Transverse colon (tissue), 4 donors: ENCODE results near the gene ADGRL4. TPM values are rescaled to one million over a fixed set of nuclear protein-coding genes. Genes with fewer than 3 reads are reported as not detected.
"Not testable (repeated sequence)": the region's sequence is repeated elsewhere in the genome, so short reads cannot be mapped to it uniquely, and the experiment has no call there.

Experiments used
- DNase-seq: peaks from one replicate; pipeline ENCODE4 v3.0.0-alpha.2; 2019
- H3K27ac ChIP-seq, 4 donors: fragments of 200-600 bp; sonication (generic); 2 replicates each; pipeline ENCODE4 v1.5.1; 2016 to 2018; ENCODE audit warnings: inconsistent platforms in 4 of 4
- H3K27me3 ChIP-seq: fragments of 200-600 bp; sonication (generic); 2 replicates; pipeline ENCODE4 v1.5.1; 2017; ENCODE audit warnings: inconsistent platforms
- H3K36me3 ChIP-seq, 4 donors: fragments of 200-600 bp; sonication (generic); 2 replicates each; pipeline ENCODE4 v1.5.1; 2017 to 2019; ENCODE audit warnings: inconsistent platforms in 4 of 4
- H3K4me1 ChIP-seq, 4 donors: fragments of 200-600 bp; sonication (generic); 2 replicates each; pipeline ENCODE4 v1.5.1; 2017 to 2020; ENCODE audit warnings: inconsistent platforms in 4 of 4
- H3K4me3 ChIP-seq, 4 donors: fragments of 200-600 bp; sonication (generic); 1 replicate in 1 of 4; 2 replicates in 3 of 4; pipeline versions ENCODE4 v1.5.1 to v1.6.1; 2017 to 2019; ENCODE audit warnings: inconsistent platforms in 4 of 4
- H3K9me3 ChIP-seq, 2 donors: fragments of 200-600 bp; sonication (generic); 2 replicates each; pipeline ENCODE4 v1.5.1; 2017 to 2019; ENCODE audit warnings: inconsistent platforms in 2 of 2
- EP300 ChIP-seq: sonication (generic); formaldehyde crosslinking; IDR thresholded peaks from one replicate; pipeline ENCODE4 v1.6.1; 2017; ENCODE audit warnings: antibody characterized with exemption, low read depth
- POLR2A ChIP-seq: fragments of 450-650 bp; IDR thresholded peaks from one replicate; pipeline ENCODE4 v1.6.1; 2016; ENCODE audit warnings: antibody characterized with exemption, mild to moderate bottlenecking, moderate library complexity
- POLR2AphosphoS5 ChIP-seq, 3 donors: sonication (generic); formaldehyde crosslinking; IDR thresholded peaks; one replicate each; pipeline ENCODE4 v1.6.1; 2016; ENCODE audit warnings: antibody characterized with exemption in 3 of 3
- WGBS, 2 donors: methylation state at CpG; one replicate each; pipeline ENCODE4 v1.1.5; 2018; ENCODE audit warnings: low coverage in 1 of 2; 5-methylcytosine and 5-hydroxymethylcytosine counted together
- in situ Hi-C, 4 donors: fragments of 200-750 bp; cut with MboI; loops; one replicate each; pipeline versions ENCODE4 v1.15.0 to v1.15.1; 2017; ENCODE audit warnings: low sequenced_read_pairs in 3 of 4, low pct_ligation_motif_present in 1 of 4, low pct_unique_long_range_greater_than_20kb in 1 of 4
- intact Hi-C: fragments of 100-400 bp; cut with DNase I; formaldehyde crosslinking; loops from one replicate; pipeline ENCODE4 v1.15.1; 2023; ENCODE audit warnings: low total_unique reads
- total RNA-seq, 4 donors: library from RNA; depleted of rRNA; stranded (reverse); fragments of >200 nt; gene quantifications; one replicate each; pipeline ENCODE4 v1.1.0, GENCODE V29; 2016
- TF ChIP-seq, protein P1 (sequence below), 5 experiments: fragments of 200-600 bp in 3 of 5; fragments of 450-650 bp in 2 of 5; sonication (generic) in 3 of 5; IDR thresholded peaks; 1 replicate in 2 of 5; 2 replicates in 3 of 5; pipeline ENCODE4 v1.5.1; 2016 to 2017; ENCODE audit warnings: antibody characterized with exemption in 5 of 5, inconsistent platforms in 3 of 5, mild to moderate bottlenecking in 2 of 5, moderate library complexity in 1 of 5

The ADGRL4 gene
- total RNA-seq, 4 donors from 2014 or later: 0.75 to 7.6 (median 3.5) TPM

DNA sequence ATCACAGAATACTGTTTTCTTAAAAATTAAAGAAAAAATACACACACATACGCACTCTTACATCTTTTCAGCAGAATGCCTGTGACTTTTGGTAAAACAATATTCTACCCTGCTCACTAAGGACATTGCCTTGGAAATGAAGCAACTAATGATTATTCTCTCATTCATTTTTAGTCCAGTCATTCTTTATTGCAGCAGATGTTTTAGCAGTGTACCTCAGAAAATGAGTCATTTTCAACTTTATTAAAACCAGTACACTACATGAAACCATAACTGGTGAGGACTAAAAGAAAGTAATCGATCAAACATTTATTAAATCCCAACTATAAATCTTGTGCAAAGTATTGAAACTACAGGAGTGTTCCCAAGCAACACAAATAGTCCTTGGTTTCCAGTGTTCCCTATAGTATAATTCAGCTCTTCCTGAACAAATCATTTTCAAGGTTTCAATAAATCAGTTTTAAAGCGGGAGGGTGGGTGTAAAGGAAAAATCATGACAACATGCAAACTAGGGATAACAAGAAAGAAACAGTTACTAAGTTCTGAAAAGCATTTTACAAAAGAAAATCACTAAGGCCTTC is 114.2 kb downstream of the ADGRL4 start:
- no peak for TF ChIP-seq POLR2A
- TF ChIP-seq POLR2AphosphoS5 (IDR thresholded peaks at IDR 0.05): no peak
- TF ChIP-seq, protein P1, sequence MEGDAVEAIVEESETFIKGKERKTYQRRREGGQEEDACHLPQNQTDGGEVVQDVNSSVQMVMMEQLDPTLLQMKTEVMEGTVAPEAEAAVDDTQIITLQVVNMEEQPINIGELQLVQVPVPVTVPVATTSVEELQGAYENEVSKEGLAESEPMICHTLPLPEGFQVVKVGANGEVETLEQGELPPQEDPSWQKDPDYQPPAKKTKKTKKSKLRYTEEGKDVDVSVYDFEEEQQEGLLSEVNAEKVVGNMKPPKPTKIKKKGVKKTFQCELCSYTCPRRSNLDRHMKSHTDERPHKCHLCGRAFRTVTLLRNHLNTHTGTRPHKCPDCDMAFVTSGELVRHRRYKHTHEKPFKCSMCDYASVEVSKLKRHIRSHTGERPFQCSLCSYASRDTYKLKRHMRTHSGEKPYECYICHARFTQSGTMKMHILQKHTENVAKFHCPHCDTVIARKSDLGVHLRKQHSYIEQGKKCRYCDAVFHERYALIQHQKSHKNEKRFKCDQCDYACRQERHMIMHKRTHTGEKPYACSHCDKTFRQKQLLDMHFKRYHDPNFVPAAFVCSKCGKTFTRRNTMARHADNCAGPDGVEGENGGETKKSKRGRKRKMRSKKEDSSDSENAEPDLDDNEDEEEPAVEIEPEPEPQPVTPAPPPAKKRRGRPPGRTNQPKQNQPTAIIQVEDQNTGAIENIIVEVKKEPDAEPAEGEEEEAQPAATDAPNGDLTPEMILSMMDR (IDR thresholded peaks at IDR 0.05): no peak
- TF ChIP-seq EP300: no peak
- Histone ChIP-seq H3K4me1 (no peaks in the 10 kb centered on the region), H3K9me3 (no peaks in the 10 kb centered on the region), H3K4me3 (no peak overlapping the region), H3K27me3 (no peaks in the 10 kb centered on the region), H3K27ac (no peak overlapping the region), H3K36me3 (no peaks in the 10 kb centered on the region)
- DNase-seq: no peak
- intact Hi-C loops: no loop called here
- in situ Hi-C loops: no loop called here
- 84 to 89% methylated on average over 3 of the region's 3 CpGs for WGBS, 2 donors

- no peak overlapping the region for H3K4me3 ChIP-seq
- H3K27me3 ChIP-seq: no peaks in the 10 kb centered on the region
- in situ Hi-C loops (no loop called here), intact Hi-C loops (no loop called here)
- H3K36me3 ChIP-seq: no peaks in the 10 kb centered on the region
- TF ChIP-seq POLR2AphosphoS5 (IDR thresholded peaks at IDR 0.05) (no peak), POLR2A (no peak), EP300 (no peak)
- TF ChIP-seq, protein P1 (IDR thresholded peaks at IDR 0.05): no peak
- DNase-seq: no peak
- WGBS, 2 donors: 94 to 95% methylated on average over 2 of the region's 2 CpGs
- H3K9me3 ChIP-seq: no peaks in the 10 kb centered on the region
- no peak overlapping the region for H3K27ac ChIP-seq
- no peaks in the 10 kb centered on the region for H3K4me1 ChIP-seq
Observed at GRCh38 chr1:78887458-78887857, 119.1 kb downstream of the ADGRL4 start.

DNA sequence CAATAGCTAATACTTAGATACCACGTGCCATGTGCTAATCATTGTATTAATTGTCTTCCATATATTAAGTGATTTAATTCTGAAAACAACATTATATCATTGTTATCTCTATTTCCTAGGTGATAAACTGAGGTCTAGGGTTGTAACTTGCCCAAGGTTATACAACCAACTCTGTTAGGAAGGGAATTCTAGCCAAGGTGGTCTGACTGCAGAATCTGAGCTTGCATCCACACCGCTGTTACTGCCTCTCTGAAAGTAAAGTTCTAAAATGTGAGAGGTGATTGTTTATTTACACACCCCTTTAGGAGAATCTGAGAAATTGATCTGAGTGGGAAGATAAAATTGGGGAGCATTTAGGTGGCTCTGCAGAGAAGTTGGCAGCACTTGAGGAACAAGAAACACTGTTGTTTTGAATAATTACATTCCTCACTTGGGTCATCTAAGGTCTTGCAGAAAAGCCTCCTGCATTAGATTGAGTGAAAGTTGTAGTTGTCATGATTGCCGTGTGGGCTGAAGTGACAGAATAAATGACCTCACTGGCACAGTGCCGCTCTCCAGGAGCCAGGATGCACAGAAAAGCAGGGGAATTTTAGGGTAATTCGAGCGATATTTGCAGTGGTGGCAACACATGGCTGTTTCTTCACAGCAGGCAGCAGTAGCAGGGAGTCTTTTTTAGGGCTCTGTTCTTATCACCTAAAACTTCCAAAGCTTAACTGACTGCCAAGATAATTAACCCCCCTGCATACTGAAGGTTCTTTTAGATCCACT is 121.7 kb downstream of the ADGRL4 start:
- in situ Hi-C loops: no loop called here
- Histone ChIP-seq H3K4me1 (no peaks in the 10 kb centered on the region), H3K4me3 (no peak overlapping the region), H3K27me3 (no peaks in the 10 kb centered on the region), H3K9me3 (no peaks in the 10 kb centered on the region), H3K36me3 (no peaks in the 10 kb centered on the region), H3K27ac (no peak overlapping the region)
- TF ChIP-seq POLR2A (no peak), POLR2AphosphoS5 (IDR thresholded peaks at IDR 0.05) (no peak), EP300 (no peak)
- TF ChIP-seq, protein P1 (IDR thresholded peaks at IDR 0.05): no peak
- DNase-seq: no peak
- 39 to 50% methylated on average over 6 of the region's 6 CpGs for WGBS, 2 donors
- intact Hi-C loops: no loop called here

- no peaks in the 10 kb centered on the region for H3K4me1 ChIP-seq
- in situ Hi-C loops: no loop called here
- no peaks in the 10 kb centered on the region for H3K9me3 ChIP-seq
- no peak for DNase-seq
- H3K36me3 ChIP-seq: no peaks in the 10 kb centered on the region
- TF ChIP-seq EP300 (no peak), POLR2AphosphoS5 (IDR thresholded peaks at IDR 0.05) (no peak), POLR2A (no peak)
- TF ChIP-seq, protein P1 (IDR thresholded peaks at IDR 0.05): no peak
- H3K27me3 ChIP-seq: no peaks in the 10 kb centered on the region
- no peak overlapping the region for H3K27ac ChIP-seq
- WGBS, 2 donors: 77 to 82% methylated on average over 5 of the region's 5 CpGs
- intact Hi-C loops: no loop called here
- H3K4me3 ChIP-seq: no peak overlapping the region
Observed at GRCh38 chr1:78880223-78880622, 126.3 kb downstream of the ADGRL4 start.

DNA sequence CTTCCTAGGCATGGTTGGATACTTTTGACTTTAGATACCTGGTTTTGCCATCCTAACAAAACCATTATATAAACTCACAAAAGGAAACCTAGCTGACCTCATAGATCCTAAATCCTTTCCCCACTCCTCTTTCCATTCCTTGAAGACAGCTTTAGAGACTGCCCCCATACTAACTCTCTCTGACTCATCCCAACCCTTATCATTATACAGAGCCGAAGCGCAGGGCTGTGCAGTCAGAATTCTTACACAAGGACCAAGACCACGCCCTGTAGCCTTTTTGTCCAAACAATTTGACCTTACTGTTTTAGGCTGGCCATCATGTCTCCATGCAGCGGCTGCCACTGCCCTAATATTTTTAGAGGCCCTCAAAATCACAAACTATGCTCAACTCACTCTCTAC is 130.5 kb downstream of the ADGRL4 start:
- intact Hi-C loops: not testable (repeated sequence)
- WGBS, 2 donors: 82 to 84% methylated on average over 4 of the region's 4 CpGs

GRCh38 chr1:78872801-78873200 is 133.7 kb downstream of the ADGRL4 start:
- in situ Hi-C loops, H3K27ac ChIP-seq, intact Hi-C loops, H3K27me3 ChIP-seq, H3K36me3 ChIP-seq, H3K9me3 ChIP-seq, H3K4me3 ChIP-seq, DNase-seq, H3K4me1 ChIP-seq: not testable (repeated sequence)
- WGBS, 2 donors: 100% methylated on average over 3 of the region's 4 CpGs

More for the DNA sequence above, 130.5 kb downstream of the ADGRL4 start:
- DNase-seq, in situ Hi-C loops, H3K4me1 ChIP-seq, H3K27me3 ChIP-seq, H3K4me3 ChIP-seq, H3K36me3 ChIP-seq, H3K9me3 ChIP-seq, H3K27ac ChIP-seq: not testable (repeated sequence)
